GM23338 (cell line): ENCODE data around the gene H1-8. TPM values are rescaled to one million over a fixed set of nuclear protein-coding genes. Genes with fewer than 3 reads are reported as not detected.

Source experiments
- ATAC-seq: fragments of 200-7000 bp; cut with Tn5 transposase; 3 replicates; pipeline ENCODE4 v1.9.1; 2020
- DNase-seq: peaks from one replicate; pipeline ENCODE4 v3.0.0-alpha.2; 2015; ENCODE audit warnings: low spot score
- H2AFZ ChIP-seq: fragments of 200-600 bp; sonication (generic); 2 replicates; pipeline ENCODE4 v1.8.0; 2016; ENCODE audit warnings: antibody characterized with exemption, mild to moderate bottlenecking, moderate library complexity
- H3F3A ChIP-seq: fragments of 200-600 bp; sonication (generic); replicated peaks from 2 replicates; pipeline ENCODE4 v1.8.0; 2017; ENCODE audit warnings: antibody characterized with exemption, mixed run types, low read depth
- H3K27ac ChIP-seq: fragments of 200-600 bp; sonication (generic); 2 replicates; pipeline ENCODE4 v1.6.1; 2016; ENCODE audit warnings: low read depth
- H3K27me3 ChIP-seq: fragments of 200-600 bp; sonication (generic); 2 replicates; pipeline ENCODE4 v1.8.0; 2016; ENCODE audit warnings: mild to moderate bottlenecking, mixed run types, moderate library complexity; ENCODE audit not compliant: insufficient read depth
- H3K36me3 ChIP-seq: fragments of 200-600 bp; sonication (generic); 2 replicates; pipeline ENCODE4 v1.8.0; 2016; ENCODE audit warnings: mild to moderate bottlenecking; ENCODE audit not compliant: insufficient read depth
- H3K4me1 ChIP-seq: fragments of 200-600 bp; sonication (generic); 2 replicates; pipeline ENCODE4 v1.8.0; 2016; ENCODE audit warnings: mild to moderate bottlenecking, moderate library complexity; ENCODE audit not compliant: insufficient read depth
- H3K4me2 ChIP-seq: fragments of 200-600 bp; sonication (generic); 2 replicates; pipeline ENCODE4 v1.7.1; 2017; ENCODE audit warnings: mixed run types
- H3K4me3 ChIP-seq: fragments of 200-600 bp; sonication (generic); 2 replicates; pipeline ENCODE4 v1.6.1; 2016; ENCODE audit warnings: mixed run types
- H3K79me2 ChIP-seq: fragments of 200-600 bp; sonication (generic); replicated peaks from 2 replicates; pipeline ENCODE4 v1.8.0; 2017; ENCODE audit warnings: mild to moderate bottlenecking; ENCODE audit not compliant: insufficient read depth
- H3K9me2 ChIP-seq: fragments of 200-600 bp; sonication (generic); 2 replicates; pipeline ENCODE4 v1.8.0; 2017; ENCODE audit not compliant: insufficient read depth
- H4K20me1 ChIP-seq: fragments of 200-600 bp; sonication (generic); replicated peaks from 2 replicates; pipeline ENCODE4 v1.8.0; 2017; ENCODE audit warnings: mild to moderate bottlenecking; ENCODE audit not compliant: insufficient read depth
- H3K27ac Mint-ChIP-seq: 2 replicates; pipeline ENCODE4 v1.8.0; 2020; ENCODE audit warnings: inconsistent platforms, mild to moderate bottlenecking, moderate library complexity, mixed read lengths
- H3K27me3 Mint-ChIP-seq: 3 replicates; pipeline ENCODE4 v1.8.0; 2022; ENCODE audit warnings: low read depth, mild to moderate bottlenecking, moderate library complexity, mixed read lengths, inconsistent platforms; ENCODE audit not compliant: insufficient read depth, poor library complexity
- H3K36me3 Mint-ChIP-seq: 3 replicates; pipeline ENCODE4 v1.8.0; 2021; ENCODE audit warnings: low read depth, mild to moderate bottlenecking, inconsistent platforms, moderate library complexity, mixed read lengths
- H3K4me1 Mint-ChIP-seq: 3 replicates; pipeline ENCODE4 v1.8.0; 2020; ENCODE audit warnings: mild to moderate bottlenecking, inconsistent platforms, mixed read lengths
- H3K4me3 Mint-ChIP-seq: 3 replicates; pipeline ENCODE4 v1.8.0; 2021; ENCODE audit warnings: moderate library complexity, mild to moderate bottlenecking, inconsistent platforms, mixed read lengths
- H3K9me3 Mint-ChIP-seq: 3 replicates; pipeline ENCODE4 v1.8.0; 2020; ENCODE audit warnings: moderate library complexity, mild to moderate bottlenecking, inconsistent platforms, mixed read lengths
- CREB1 ChIP-seq: fragments of 250-450 bp; sonication (Bioruptor Pico); IDR thresholded peaks from 2 replicates; pipeline ENCODE4 v1.5.0; 2020; ENCODE audit warnings: low read depth, mild to moderate bottlenecking, moderate library complexity
- EZH2 ChIP-seq: fragments of 200-600 bp; sonication (generic); IDR thresholded peaks from one replicate; pipeline ENCODE4 v1.8.0; 2017; ENCODE audit warnings: antibody characterized with exemption, mild to moderate bottlenecking, low read depth; ENCODE audit not compliant: unreplicated experiment
- EZH2phosphoT487 ChIP-seq: fragments of 200-600 bp; sonication (generic); IDR thresholded peaks from one replicate; pipeline ENCODE4 v1.8.1; 2018; ENCODE audit warnings: antibody characterized with exemption; ENCODE audit not compliant: unreplicated experiment
- JUNB ChIP-seq: IDR thresholded peaks from one replicate; pipeline ENCODE4 v1.6.1; 2016; ENCODE audit warnings: antibody characterized with exemption; ENCODE audit not compliant: unreplicated experiment
- NANOG ChIP-seq: IDR thresholded peaks from 2 replicates; pipeline ENCODE4 v1.6.1; 2016; ENCODE audit warnings: antibody characterized with exemption, borderline replicate concordance
- POLR2AphosphoS5 ChIP-seq: IDR thresholded peaks from 2 replicates; pipeline ENCODE4 v1.6.1; 2016; ENCODE audit warnings: antibody characterized with exemption, low read depth
- STAT1 ChIP-seq: IDR thresholded peaks from one replicate; pipeline ENCODE4 v1.6.1; 2016; ENCODE audit warnings: antibody characterized with exemption; ENCODE audit not compliant: unreplicated experiment
- ZNF114 ChIP-seq: fragments of 250-450 bp; sonication (Bioruptor Pico); IDR thresholded peaks from 2 replicates; pipeline ENCODE4 v1.5.0; 2020; ENCODE audit warnings: mild to moderate bottlenecking, moderate library complexity
- ZNF331 ChIP-seq: fragments of 250-450 bp; sonication (Bioruptor Pico); IDR thresholded peaks from 2 replicates; pipeline ENCODE4 v1.5.0; 2020; ENCODE audit warnings: low read depth, mild to moderate bottlenecking, moderate library complexity
- polyA plus RNA-seq: library from polyadenylated mRNA; unstranded; fragments of >200 nt; fragmentation: Nextera tagmentation; extraction: Ambion mirVana; gene quantifications from 2 replicates; pipeline ENCODE4 v1.2.1, GENCODE V29; 2016
- total RNA-seq: library from RNA; depleted of rRNA; stranded (reverse); fragments of >200 nt; shearing (Covaris generic); gene quantifications from 2 replicates; pipeline ENCODE4 v1.2.3, GENCODE V29; 2014
- TF ChIP-seq, protein P1 (sequence below), 2 experiments: fragments of 200-600 bp in 1 of 2; sonication (generic) in 1 of 2; conservative IDR thresholded peaks; 2 replicates each; pipeline versions ENCODE4 v1.5.1 to v1.6.1; 2016 to 2017; ENCODE audit warnings: antibody characterized with exemption in 2 of 2, low read depth in 2 of 2, mild to moderate bottlenecking in 2 of 2, moderate library complexity in 1 of 2
- TF ChIP-seq, protein P2 (sequence below): IDR thresholded peaks from one replicate; pipeline ENCODE4 v1.6.1; 2018; ENCODE audit warnings: antibody characterized with exemption; ENCODE audit not compliant: unreplicated experiment
- TF ChIP-seq, protein P3 (sequence below): fragments of 250-450 bp; sonication (Bioruptor Pico); IDR thresholded peaks from 2 replicates; pipeline ENCODE4 v1.5.0; 2020; ENCODE audit warnings: mild to moderate bottlenecking, moderate library complexity
- TF ChIP-seq, protein P4 (sequence below): IDR thresholded peaks from 2 replicates; pipeline ENCODE4 v1.6.1; 2016; ENCODE audit warnings: antibody characterized with exemption

H1-8 gene
- total and polyA plus RNA-seq, 2 experiments from 2014 or later, result not detected

DNA sequence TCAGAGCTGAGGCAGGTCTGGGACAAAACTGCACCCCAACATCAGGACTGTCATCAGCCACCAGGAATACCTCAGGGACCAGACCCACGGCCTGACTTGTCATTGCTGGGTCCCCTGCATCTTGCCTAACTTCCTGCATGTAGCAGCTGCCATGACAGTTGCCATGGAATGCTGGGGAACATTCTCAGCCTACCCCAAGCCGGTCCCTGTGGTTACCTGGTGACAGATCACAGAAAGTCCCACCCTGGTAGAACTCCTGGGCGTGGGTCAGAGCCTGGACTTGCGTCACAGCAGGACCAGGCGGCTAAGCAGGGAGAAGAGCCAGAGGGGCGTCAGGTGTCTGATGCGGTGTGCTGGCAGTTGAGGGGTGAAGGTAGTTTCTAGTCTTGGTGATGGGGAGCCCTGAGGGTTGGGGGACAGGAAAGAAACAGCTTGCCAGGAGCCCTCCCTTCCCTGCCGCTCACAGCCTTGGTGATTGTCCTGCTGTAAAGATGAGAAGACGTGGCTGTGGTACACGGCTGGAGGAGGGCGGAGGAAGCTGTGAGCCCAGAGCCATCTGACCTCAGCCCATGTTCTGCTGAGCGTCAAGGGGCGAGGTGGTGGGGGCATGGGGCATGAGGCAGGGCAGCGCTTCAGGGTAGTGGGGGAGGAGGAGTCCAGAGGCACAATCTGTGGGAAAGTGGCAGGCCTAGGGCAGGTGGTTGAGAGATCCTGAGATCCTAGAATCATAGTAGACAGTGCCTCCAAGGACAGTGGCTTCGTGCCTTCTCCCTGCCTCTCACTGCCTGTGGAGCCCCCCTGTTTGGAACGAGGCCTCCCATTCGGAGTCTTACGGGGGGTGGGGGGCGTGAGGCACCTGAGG is 5.4 kb downstream of the H1-8 start:
- no peak overlapping the region for H2AFZ ChIP-seq
- peaks cover 15% of the 10 kb centered on the region for H3K27me3 Mint-ChIP-seq
- H3K9me3 Mint-ChIP-seq, result no peaks in the 10 kb centered on the region
- H3F3A ChIP-seq, result no peaks in the 10 kb centered on the region
- H3K27ac ChIP-seq, result no peak overlapping the region
- TF ChIP-seq ZNF114 (no peak), EZH2 (no peak), ZNF331 (no peak), JUNB (no peak), NANOG (no peak), EZH2phosphoT487 (no peak), STAT1 (no peak), CREB1 (CRISPR knock-in tag) (no peak), POLR2AphosphoS5 (no peak)
- TF ChIP-seq, protein P1, sequence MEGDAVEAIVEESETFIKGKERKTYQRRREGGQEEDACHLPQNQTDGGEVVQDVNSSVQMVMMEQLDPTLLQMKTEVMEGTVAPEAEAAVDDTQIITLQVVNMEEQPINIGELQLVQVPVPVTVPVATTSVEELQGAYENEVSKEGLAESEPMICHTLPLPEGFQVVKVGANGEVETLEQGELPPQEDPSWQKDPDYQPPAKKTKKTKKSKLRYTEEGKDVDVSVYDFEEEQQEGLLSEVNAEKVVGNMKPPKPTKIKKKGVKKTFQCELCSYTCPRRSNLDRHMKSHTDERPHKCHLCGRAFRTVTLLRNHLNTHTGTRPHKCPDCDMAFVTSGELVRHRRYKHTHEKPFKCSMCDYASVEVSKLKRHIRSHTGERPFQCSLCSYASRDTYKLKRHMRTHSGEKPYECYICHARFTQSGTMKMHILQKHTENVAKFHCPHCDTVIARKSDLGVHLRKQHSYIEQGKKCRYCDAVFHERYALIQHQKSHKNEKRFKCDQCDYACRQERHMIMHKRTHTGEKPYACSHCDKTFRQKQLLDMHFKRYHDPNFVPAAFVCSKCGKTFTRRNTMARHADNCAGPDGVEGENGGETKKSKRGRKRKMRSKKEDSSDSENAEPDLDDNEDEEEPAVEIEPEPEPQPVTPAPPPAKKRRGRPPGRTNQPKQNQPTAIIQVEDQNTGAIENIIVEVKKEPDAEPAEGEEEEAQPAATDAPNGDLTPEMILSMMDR (conservative IDR thresholded peaks at IDR 0.05; ENCODE audit: low read depth in 2 of 2), result no peak
- TF ChIP-seq, protein P2, sequence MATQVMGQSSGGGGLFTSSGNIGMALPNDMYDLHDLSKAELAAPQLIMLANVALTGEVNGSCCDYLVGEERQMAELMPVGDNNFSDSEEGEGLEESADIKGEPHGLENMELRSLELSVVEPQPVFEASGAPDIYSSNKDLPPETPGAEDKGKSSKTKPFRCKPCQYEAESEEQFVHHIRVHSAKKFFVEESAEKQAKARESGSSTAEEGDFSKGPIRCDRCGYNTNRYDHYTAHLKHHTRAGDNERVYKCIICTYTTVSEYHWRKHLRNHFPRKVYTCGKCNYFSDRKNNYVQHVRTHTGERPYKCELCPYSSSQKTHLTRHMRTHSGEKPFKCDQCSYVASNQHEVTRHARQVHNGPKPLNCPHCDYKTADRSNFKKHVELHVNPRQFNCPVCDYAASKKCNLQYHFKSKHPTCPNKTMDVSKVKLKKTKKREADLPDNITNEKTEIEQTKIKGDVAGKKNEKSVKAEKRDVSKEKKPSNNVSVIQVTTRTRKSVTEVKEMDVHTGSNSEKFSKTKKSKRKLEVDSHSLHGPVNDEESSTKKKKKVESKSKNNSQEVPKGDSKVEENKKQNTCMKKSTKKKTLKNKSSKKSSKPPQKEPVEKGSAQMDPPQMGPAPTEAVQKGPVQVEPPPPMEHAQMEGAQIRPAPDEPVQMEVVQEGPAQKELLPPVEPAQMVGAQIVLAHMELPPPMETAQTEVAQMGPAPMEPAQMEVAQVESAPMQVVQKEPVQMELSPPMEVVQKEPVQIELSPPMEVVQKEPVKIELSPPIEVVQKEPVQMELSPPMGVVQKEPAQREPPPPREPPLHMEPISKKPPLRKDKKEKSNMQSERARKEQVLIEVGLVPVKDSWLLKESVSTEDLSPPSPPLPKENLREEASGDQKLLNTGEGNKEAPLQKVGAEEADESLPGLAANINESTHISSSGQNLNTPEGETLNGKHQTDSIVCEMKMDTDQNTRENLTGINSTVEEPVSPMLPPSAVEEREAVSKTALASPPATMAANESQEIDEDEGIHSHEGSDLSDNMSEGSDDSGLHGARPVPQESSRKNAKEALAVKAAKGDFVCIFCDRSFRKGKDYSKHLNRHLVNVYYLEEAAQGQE, result no peak
- TF ChIP-seq, protein P3, sequence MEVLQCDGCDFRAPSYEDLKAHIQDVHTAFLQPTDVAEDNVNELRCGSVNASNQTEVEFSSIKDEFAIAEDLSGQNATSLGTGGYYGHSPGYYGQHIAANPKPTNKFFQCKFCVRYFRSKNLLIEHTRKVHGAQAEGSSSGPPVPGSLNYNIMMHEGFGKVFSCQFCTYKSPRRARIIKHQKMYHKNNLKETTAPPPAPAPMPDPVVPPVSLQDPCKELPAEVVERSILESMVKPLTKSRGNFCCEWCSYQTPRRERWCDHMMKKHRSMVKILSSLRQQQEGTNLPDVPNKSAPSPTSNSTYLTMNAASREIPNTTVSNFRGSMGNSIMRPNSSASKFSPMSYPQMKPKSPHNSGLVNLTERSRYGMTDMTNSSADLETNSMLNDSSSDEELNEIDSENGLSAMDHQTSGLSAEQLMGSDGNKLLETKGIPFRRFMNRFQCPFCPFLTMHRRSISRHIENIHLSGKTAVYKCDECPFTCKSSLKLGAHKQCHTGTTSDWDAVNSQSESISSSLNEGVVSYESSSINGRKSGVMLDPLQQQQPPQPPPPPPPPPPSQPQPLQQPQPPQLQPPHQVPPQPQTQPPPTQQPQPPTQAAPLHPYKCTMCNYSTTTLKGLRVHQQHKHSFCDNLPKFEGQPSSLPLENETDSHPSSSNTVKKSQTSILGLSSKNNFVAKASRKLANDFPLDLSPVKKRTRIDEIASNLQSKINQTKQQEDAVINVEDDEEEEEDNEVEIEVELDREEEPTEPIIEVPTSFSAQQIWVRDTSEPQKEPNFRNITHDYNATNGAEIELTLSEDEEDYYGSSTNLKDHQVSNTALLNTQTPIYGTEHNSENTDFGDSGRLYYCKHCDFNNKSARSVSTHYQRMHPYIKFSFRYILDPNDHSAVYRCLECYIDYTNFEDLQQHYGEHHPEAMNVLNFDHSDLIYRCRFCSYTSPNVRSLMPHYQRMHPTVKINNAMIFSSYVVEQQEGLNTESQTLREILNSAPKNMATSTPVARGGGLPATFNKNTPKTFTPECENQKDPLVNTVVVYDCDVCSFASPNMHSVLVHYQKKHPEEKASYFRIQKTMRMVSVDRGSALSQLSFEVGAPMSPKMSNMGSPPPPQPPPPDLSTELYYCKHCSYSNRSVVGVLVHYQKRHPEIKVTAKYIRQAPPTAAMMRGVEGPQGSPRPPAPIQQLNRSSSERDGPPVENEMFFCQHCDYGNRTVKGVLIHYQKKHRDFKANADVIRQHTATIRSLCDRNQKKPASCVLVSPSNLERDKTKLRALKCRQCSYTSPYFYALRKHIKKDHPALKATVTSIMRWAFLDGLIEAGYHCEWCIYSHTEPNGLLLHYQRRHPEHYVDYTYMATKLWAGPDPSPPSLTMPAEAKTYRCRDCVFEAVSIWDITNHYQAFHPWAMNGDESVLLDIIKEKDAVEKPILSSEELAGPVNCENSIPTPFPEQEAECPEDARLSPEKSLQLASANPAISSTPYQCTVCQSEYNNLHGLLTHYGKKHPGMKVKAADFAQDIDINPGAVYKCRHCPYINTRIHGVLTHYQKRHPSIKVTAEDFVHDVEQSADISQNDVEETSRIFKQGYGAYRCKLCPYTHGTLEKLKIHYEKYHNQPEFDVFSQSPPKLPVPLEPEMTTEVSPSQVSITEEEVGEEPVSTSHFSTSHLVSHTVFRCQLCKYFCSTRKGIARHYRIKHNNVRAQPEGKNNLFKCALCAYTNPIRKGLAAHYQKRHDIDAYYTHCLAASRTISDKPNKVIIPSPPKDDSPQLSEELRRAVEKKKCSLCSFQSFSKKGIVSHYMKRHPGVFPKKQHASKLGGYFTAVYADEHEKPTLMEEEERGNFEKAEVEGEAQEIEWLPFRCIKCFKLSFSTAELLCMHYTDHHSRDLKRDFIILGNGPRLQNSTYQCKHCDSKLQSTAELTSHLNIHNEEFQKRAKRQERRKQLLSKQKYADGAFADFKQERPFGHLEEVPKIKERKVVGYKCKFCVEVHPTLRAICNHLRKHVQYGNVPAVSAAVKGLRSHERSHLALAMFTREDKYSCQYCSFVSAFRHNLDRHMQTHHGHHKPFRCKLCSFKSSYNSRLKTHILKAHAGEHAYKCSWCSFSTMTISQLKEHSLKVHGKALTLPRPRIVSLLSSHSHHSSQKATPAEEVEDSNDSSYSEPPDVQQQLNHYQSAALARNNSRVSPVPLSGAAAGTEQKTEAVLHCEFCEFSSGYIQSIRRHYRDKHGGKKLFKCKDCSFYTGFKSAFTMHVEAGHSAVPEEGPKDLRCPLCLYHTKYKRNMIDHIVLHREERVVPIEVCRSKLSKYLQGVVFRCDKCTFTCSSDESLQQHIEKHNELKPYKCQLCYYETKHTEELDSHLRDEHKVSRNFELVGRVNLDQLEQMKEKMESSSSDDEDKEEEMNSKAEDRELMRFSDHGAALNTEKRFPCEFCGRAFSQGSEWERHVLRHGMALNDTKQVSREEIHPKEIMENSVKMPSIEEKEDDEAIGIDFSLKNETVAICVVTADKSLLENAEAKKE (CRISPR knock-in tag), result no peak
- TF ChIP-seq, protein P4, sequence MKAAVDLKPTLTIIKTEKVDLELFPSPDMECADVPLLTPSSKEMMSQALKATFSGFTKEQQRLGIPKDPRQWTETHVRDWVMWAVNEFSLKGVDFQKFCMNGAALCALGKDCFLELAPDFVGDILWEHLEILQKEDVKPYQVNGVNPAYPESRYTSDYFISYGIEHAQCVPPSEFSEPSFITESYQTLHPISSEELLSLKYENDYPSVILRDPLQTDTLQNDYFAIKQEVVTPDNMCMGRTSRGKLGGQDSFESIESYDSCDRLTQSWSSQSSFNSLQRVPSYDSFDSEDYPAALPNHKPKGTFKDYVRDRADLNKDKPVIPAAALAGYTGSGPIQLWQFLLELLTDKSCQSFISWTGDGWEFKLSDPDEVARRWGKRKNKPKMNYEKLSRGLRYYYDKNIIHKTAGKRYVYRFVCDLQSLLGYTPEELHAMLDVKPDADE, result no peak
- H3K79me2 ChIP-seq, result no peaks in the 10 kb centered on the region
- ATAC-seq (no peak), DNase-seq (no peak)
- no peaks in the 10 kb centered on the region for H4K20me1 ChIP-seq
- H3K4me3 Mint-ChIP-seq, result no peak overlapping the region
- no peaks in the 10 kb centered on the region for H3K36me3 Mint-ChIP-seq
- H3K27ac Mint-ChIP-seq, result no peak overlapping the region
- H3K27me3 ChIP-seq, result no peaks in the 10 kb centered on the region
- H3K36me3 ChIP-seq, result no peaks in the 10 kb centered on the region
- no peaks in the 10 kb centered on the region for H3K9me2 ChIP-seq
- H3K4me1 ChIP-seq, result no peaks in the 10 kb centered on the region
- H3K4me3 ChIP-seq, result no peak overlapping the region
- H3K4me2 ChIP-seq, result no peak overlapping the region
- peaks cover 12% of the 10 kb centered on the region for H3K4me1 Mint-ChIP-seq
